PC-3 (cell line): ENCODE results near the gene PCDH9. TPM values are rescaled to one million over a fixed set of nuclear protein-coding genes. Genes with fewer than 3 reads are reported as not detected.

ENCODE experiments used
- ATAC-seq: fragments of 200-7000 bp; cut with Tn5 transposase; 2 replicates; pipeline ENCODE4 v1.9.1; 2020; ENCODE audit warnings: mild to moderate bottlenecking, moderate library complexity
- BruUV-seq: library from RNA; stranded (reverse); fragments of 400-500 nt; replicated peaks from 2 replicates; lab custom pipeline; 2021; lab: Mats Ljungman, UMichigan
- CTCF ChIA-PET: fragments of 300-600 bp; sonication (Branson Sonifier 250); formaldehyde crosslinking; loops from one replicate; lab custom pipeline; 2022; ENCODE audit warnings: antibody characterized with exemption; lab: Charles Lee
- POLR2A ChIA-PET: fragments of 300-600 bp; sonication (Branson Sonifier 250); formaldehyde crosslinking; loops from one replicate; lab custom pipeline; 2022; ENCODE audit warnings: antibody characterized with exemption; ENCODE audit not compliant: unreplicated experiment; lab: Charles Lee
- DNase-seq: peaks from one replicate; pipeline ENCODE4 v3.0.0-alpha.2; 2015
- H2AFZ ChIP-seq: fragments of 300-600 bp; sonication (generic); 2 replicates; pipeline ENCODE4 v1.6.0; 2016; ENCODE audit warnings: antibody characterized with exemption, low read length
- H3F3A ChIP-seq: fragments of 300-600 bp; sonication (generic); one replicate; pipeline ENCODE4 v1.6.0; 2017; ENCODE audit warnings: antibody characterized with exemption, low read length, control low read depth, mild to moderate bottlenecking; ENCODE audit not compliant: unreplicated experiment
- H3K27ac ChIP-seq: fragments of 300-600 bp; sonication (generic); 2 replicates; pipeline ENCODE4 v1.5.1; 2016; ENCODE audit warnings: mild to moderate bottlenecking, low read length
- H3K27me3 ChIP-seq: fragments of 300-600 bp; sonication (generic); 2 replicates; pipeline ENCODE4 v1.6.1; 2016; ENCODE audit warnings: low read length, mixed read lengths
- H3K36me3 ChIP-seq: fragments of 300-600 bp; sonication (generic); 2 replicates; pipeline ENCODE4 v1.6.1; 2016; ENCODE audit warnings: low read depth, mixed run types, low read length, mixed read lengths
- H3K4me1 ChIP-seq: fragments of 300-600 bp; sonication (generic); 2 replicates; pipeline ENCODE4 v1.5.1; 2016; ENCODE audit warnings: low read length; ENCODE audit not compliant: insufficient read depth
- H3K4me2 ChIP-seq: fragments of 300-600 bp; sonication (generic); 2 replicates; pipeline ENCODE4 v1.6.0; 2016; ENCODE audit warnings: low read length
- H3K4me3 ChIP-seq: fragments of 300-600 bp; sonication (generic); 2 replicates; pipeline ENCODE4 v1.5.1; 2016; ENCODE audit warnings: mild to moderate bottlenecking, low read length, mixed read lengths
- H3K79me2 ChIP-seq: fragments of 300-600 bp; sonication (generic); 2 replicates; pipeline ENCODE4 v1.6.1; 2017; ENCODE audit warnings: low read length, mixed read lengths
- H3K9ac ChIP-seq: fragments of 300-600 bp; sonication (generic); 2 replicates; pipeline ENCODE4 v1.6.0; 2016; ENCODE audit warnings: mild to moderate bottlenecking, low read length
- H3K9me2 ChIP-seq: fragments of 300-600 bp; sonication (generic); replicated peaks from 2 replicates; pipeline ENCODE4 v1.6.1; 2016; ENCODE audit warnings: mixed run types, low read length, mixed read lengths
- H3K9me3 ChIP-seq: fragments of 300-600 bp; sonication (generic); 2 replicates; pipeline ENCODE4 v1.6.1; 2016; ENCODE audit warnings: low read length, mixed read lengths
- H4K20me1 ChIP-seq: fragments of 300-600 bp; sonication (generic); 2 replicates; pipeline ENCODE4 v1.6.1; 2016; ENCODE audit warnings: low read length, mixed read lengths
- EZH2 ChIP-seq: fragments of 300-600 bp; sonication (generic); IDR thresholded peaks from one replicate; pipeline ENCODE4 v1.6.1; 2017; ENCODE audit warnings: antibody characterized with exemption, mild to moderate bottlenecking, low read length; ENCODE audit not compliant: unreplicated experiment
- EZH2phosphoT487 ChIP-seq: fragments of 300-600 bp; sonication (generic); IDR thresholded peaks from 2 replicates; pipeline ENCODE4 v1.6.1; 2018; ENCODE audit warnings: mild to moderate bottlenecking, antibody characterized with exemption, low read length, borderline replicate concordance
- intact Hi-C: fragments of 100-400 bp; cut with micrococcal nuclease; formaldehyde crosslinking; loops from 2 replicates; pipeline ENCODE4 v1.9.0; 2023
- total RNA-seq: library from RNA; depleted of rRNA; stranded (reverse); fragments of >200 nt; gene quantifications from 2 replicates; pipeline ENCODE4 v1.2.3, GENCODE V29; 2014
- TF ChIP-seq, protein P1 (sequence below): fragments of 300-600 bp; sonication (generic); conservative IDR thresholded peaks from 2 replicates; pipeline ENCODE4 v1.5.1; 2017; ENCODE audit warnings: antibody characterized with exemption, low read depth, mild to moderate bottlenecking, low read length

PCDH9 gene
- total RNA-seq, 1 experiment from 2014 or later, result 0.98 TPM

DNA sequence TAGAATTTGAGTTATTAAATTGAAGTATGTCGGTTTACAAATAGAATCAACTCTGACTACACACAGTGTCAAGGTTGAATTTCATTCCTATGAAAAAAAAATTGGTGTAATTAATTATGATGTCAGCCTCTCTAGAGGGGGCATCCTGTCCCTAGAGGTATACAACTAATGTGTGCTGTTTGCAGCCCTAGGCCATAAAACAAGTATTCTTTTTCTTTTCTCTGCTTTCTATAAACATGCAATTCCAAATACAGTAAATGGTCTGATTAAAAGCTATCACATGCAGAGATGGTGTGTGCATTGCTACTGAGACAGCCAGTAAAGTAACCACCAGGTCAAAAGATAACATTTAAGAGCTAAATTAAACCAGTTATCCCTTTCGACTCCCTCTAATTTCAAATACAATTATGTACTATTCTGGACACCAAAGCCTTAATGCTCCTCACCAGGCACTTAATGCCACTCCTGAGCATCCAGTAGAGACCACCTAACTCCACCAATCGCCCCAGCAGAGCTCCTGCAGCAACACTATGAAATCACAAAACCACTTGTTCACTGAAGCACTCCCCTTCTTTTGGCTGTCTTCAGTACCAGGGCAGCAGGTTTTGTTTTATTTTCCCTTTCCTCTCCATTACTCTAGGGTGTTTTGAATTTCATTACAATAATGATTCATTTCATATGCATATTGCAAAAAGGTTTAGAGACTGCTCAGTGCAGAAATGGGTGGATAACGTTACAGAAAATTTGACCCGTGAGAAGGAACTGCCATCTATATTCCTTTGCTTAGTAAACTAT lies 426.9 kb downstream of the PCDH9 start:
- H3K36me3 ChIP-seq, result no peaks in the 10 kb centered on the region
- DNase-seq, result no peak
- H3K9ac ChIP-seq, result no peak overlapping the region
- H3F3A ChIP-seq, result no peaks in the 10 kb centered on the region
- H3K9me2 ChIP-seq, result no peaks in the 10 kb centered on the region
- ChIA-PET POLR2A (no interaction called here), CTCF (no interaction called here)
- H3K4me1 ChIP-seq, result no peaks in the 10 kb centered on the region
- ATAC-seq, result no peak
- H3K4me3 ChIP-seq, result no peak overlapping the region
- H3K27ac ChIP-seq, result no peak overlapping the region
- no peaks in the 10 kb centered on the region for H3K79me2 ChIP-seq
- BruUV-seq, result no TSS peak
- no peaks in the 10 kb centered on the region for H3K9me3 ChIP-seq
- H3K4me2 ChIP-seq, result no peak overlapping the region
- H3K27me3 ChIP-seq, result no peaks in the 10 kb centered on the region
- no peak overlapping the region for H2AFZ ChIP-seq
- H4K20me1 ChIP-seq, result no peaks in the 10 kb centered on the region
- intact Hi-C loops, result no loop called here
- TF ChIP-seq EZH2phosphoT487, result no peak
- TF ChIP-seq, protein P1, sequence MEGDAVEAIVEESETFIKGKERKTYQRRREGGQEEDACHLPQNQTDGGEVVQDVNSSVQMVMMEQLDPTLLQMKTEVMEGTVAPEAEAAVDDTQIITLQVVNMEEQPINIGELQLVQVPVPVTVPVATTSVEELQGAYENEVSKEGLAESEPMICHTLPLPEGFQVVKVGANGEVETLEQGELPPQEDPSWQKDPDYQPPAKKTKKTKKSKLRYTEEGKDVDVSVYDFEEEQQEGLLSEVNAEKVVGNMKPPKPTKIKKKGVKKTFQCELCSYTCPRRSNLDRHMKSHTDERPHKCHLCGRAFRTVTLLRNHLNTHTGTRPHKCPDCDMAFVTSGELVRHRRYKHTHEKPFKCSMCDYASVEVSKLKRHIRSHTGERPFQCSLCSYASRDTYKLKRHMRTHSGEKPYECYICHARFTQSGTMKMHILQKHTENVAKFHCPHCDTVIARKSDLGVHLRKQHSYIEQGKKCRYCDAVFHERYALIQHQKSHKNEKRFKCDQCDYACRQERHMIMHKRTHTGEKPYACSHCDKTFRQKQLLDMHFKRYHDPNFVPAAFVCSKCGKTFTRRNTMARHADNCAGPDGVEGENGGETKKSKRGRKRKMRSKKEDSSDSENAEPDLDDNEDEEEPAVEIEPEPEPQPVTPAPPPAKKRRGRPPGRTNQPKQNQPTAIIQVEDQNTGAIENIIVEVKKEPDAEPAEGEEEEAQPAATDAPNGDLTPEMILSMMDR, result no peak
- no peak for TF ChIP-seq EZH2

DNA sequence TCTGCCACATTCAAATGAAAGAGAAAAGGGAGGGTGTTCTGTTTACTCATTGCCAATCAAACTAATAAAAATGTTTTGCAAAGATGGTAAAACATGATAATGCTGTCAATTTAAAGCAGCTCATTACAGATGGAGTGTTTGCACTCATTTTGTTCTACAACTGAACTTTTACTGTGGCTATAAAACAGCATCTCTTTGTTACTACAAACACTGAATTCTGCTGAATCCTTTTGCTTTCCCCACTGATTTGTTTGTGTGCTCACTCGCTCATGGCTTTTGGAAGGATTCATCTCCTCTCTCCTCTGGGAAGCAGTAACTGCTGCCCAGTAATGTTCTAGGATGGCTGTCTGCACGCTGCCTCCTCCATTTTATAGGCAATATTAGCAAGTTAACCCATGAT lies 434.5 kb downstream of the PCDH9 start:
- TF ChIP-seq, protein P1, result no peak
- TF ChIP-seq EZH2 (no peak), EZH2phosphoT487 (no peak)
- no peaks in the 10 kb centered on the region for H3K27me3 ChIP-seq
- ChIA-PET POLR2A (no interaction called here), CTCF (no interaction called here)
- H3K79me2 ChIP-seq, result no peaks in the 10 kb centered on the region
- H3K4me3 ChIP-seq, result no peak overlapping the region
- H3K9me3 ChIP-seq, result no peaks in the 10 kb centered on the region
- no peaks in the 10 kb centered on the region for H3F3A ChIP-seq
- H3K4me1 ChIP-seq, result no peaks in the 10 kb centered on the region
- DNase-seq, result no peak
- no peaks in the 10 kb centered on the region for H4K20me1 ChIP-seq
- intact Hi-C loops, result no loop called here
- H3K27ac ChIP-seq, result no peak overlapping the region
- H3K36me3 ChIP-seq, result no peaks in the 10 kb centered on the region
- H3K4me2 ChIP-seq, result no peak overlapping the region
- no peak overlapping the region for H2AFZ ChIP-seq
- H3K9me2 ChIP-seq, result no peaks in the 10 kb centered on the region
- ATAC-seq, result 0 out of 2 replicates have a peak, but pooled peaks have one; percentile 20
- no peak overlapping the region for H3K9ac ChIP-seq
- BruUV-seq, result no TSS peak

DNA sequence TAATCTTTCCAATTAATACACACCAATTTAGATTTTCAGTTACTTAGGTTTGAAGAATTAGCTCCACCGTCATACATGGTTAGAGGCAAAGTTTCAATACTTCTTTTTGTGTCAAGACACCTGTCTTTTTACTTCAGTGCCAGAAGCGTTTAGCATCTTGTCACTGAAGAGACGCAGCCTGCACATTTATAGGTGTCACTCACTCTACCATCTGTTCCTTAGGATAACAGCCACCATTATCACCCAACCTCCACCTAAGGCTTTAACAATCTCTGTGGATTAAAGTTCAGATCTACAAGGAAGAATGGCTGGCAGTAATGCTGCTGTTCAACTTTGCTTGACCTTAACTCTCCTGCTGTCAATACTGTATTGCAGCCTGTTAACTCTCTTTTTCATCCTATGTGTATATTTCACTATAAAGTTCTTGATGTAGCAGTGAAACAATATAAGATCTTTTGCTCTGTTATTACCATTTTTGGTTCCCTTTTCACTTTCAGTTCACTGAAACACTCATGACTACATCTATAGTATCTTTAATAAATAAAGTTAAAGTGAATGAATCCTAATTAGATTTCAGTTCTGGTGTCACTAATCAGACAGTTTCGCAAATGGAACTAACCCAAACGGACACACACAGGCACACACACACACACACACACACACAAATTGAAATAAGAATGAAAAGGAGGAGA lies 435.6 kb downstream of the PCDH9 start:
- no peak overlapping the region for H3K27ac ChIP-seq
- no peak overlapping the region for H2AFZ ChIP-seq
- no peak overlapping the region for H3K4me2 ChIP-seq
- H3K27me3 ChIP-seq, result no peaks in the 10 kb centered on the region
- no peaks in the 10 kb centered on the region for H4K20me1 ChIP-seq
- no peaks in the 10 kb centered on the region for H3K9me2 ChIP-seq
- H3K79me2 ChIP-seq, result no peaks in the 10 kb centered on the region
- H3K36me3 ChIP-seq, result no peaks in the 10 kb centered on the region
- intact Hi-C loops, result no loop called here
- CTCF ChIA-PET, result no interaction called here
- no peaks in the 10 kb centered on the region for H3K4me1 ChIP-seq
- H3K4me3 ChIP-seq, result no peak overlapping the region
- ATAC-seq (no peak), DNase-seq (no peak)
- no peaks in the 10 kb centered on the region for H3K9me3 ChIP-seq
- TF ChIP-seq, protein P1, result no peak
- TF ChIP-seq EZH2phosphoT487 (no peak), EZH2 (no peak)
- H3F3A ChIP-seq, result no peaks in the 10 kb centered on the region
- POLR2A ChIA-PET, result no interaction called here
- H3K9ac ChIP-seq, result no peak overlapping the region
- no TSS peak for BruUV-seq
